A549 (cell line): Measurements from ENCODE around the gene CEP63. TPM values are rescaled to one million over a fixed set of nuclear protein-coding genes. Genes with fewer than 3 reads are reported as not detected.
"Not testable (repeated sequence)": the region's sequence is repeated elsewhere in the genome, so short reads cannot be mapped to it uniquely, and the experiment has no call there.

ENCODE experiments used
- ATAC-seq, 2 experiments: fragments of 200-7000 bp in 1 of 2; fragments of >200 bp in 1 of 2; cut with Nextera tagmentation in 1 of 2; cut with Tn5 transposase in 1 of 2; 3 replicates each; pipeline versions ENCODE4 v1.8.0 to v1.9.1; 2018 to 2020; ENCODE audit warnings: mild to moderate bottlenecking in 1 of 2, moderate library complexity in 1 of 2
- CTCF ChIA-PET: fragments of 300-600 bp; sonication (Branson Sonifier 250); formaldehyde crosslinking; extraction: SDS; loops from one replicate; lab custom pipeline; 2021; ENCODE audit warnings: antibody characterized with exemption, inconsistent platforms; lab: Yijun Ruan, JAX
- POLR2A ChIA-PET: fragments of 350-600 bp; formaldehyde crosslinking; extraction: SDS; loops from one replicate; lab custom pipeline; 2021; ENCODE audit warnings: antibody characterized with exemption, inconsistent platforms; lab: Yijun Ruan, JAX
- DNase-seq, 2 experiments: peaks; one replicate each; pipeline versions ENCODE4 v3.0.0 to v3.0.0-alpha.2; 2011 to 2016; ENCODE audit warnings: low read depth in 1 of 2, low spot score in 1 of 2
- FAIRE-seq: peaks from 2 replicates; lab custom pipeline; 2011; peaks lifted over from hg19 to GRCh38; lab: Jason Lieb, UNC
- H3K27ac ChIP-seq, 2 experiments: fragments of >200 bp; sonication (Bioruptor Twin); formaldehyde crosslinking; 3 replicates each; pipeline ENCODE4 v1.5.1; 2016 to 2017
- H3K4me1 ChIP-seq: fragments of >200 bp; sonication (Bioruptor Twin); formaldehyde crosslinking; 3 replicates; pipeline ENCODE4 v1.6.1; 2016
- H3K4me2 ChIP-seq: fragments of >200 bp; sonication (Bioruptor Twin); formaldehyde crosslinking; 3 replicates; pipeline ENCODE4 v1.6.1; 2016
- H3K4me3 ChIP-seq: fragments of >200 bp; sonication (Bioruptor Twin); formaldehyde crosslinking; 3 replicates; pipeline ENCODE4 v1.5.1; 2016
- H3K9me3 ChIP-seq: fragments of >200 bp; sonication (Bioruptor Twin); formaldehyde crosslinking; 3 replicates; pipeline ENCODE4 v1.6.1; 2016
- BHLHE40 ChIP-seq: IDR thresholded peaks from 2 replicates; pipeline ENCODE4 v1.6.1; 2012; ENCODE audit warnings: low read depth, low read length, inconsistent platforms
- CHD2 ChIP-seq: fragments of 150-350 bp; IDR thresholded peaks from 2 replicates; pipeline ENCODE4 v1.6.1; 2014; ENCODE audit warnings: low read length; ENCODE audit not compliant: partially characterized antibody
- CHD4 ChIP-seq: fragments of 200-600 bp; sonication (generic); IDR thresholded peaks from 2 replicates; pipeline ENCODE4 v1.6.1; 2016; ENCODE audit warnings: antibody characterized with exemption, mild to moderate bottlenecking, borderline replicate concordance
- ESRRA ChIP-seq: fragments of 150-350 bp; IDR thresholded peaks from 2 replicates; pipeline ENCODE4 v1.6.1; 2014; ENCODE audit warnings: mild to moderate bottlenecking, low read length, borderline replicate concordance
- HDAC2 ChIP-seq: fragments of 200-600 bp; sonication (generic); IDR thresholded peaks from 2 replicates; pipeline ENCODE4 v1.6.1; 2016
- HOXA7 ChIP-seq: fragments of 250-450 bp; sonication (Bioruptor Pico); IDR thresholded peaks from 2 replicates; pipeline ENCODE4 v1.5.0; 2020; ENCODE audit warnings: mild to moderate bottlenecking, moderate library complexity
- HOXB13 ChIP-seq: fragments of 250-450 bp; sonication (Bioruptor Pico); IDR thresholded peaks from 2 replicates; pipeline ENCODE4 v1.5.0; 2020; ENCODE audit warnings: low read depth, mild to moderate bottlenecking, moderate library complexity
- JUNB ChIP-seq: fragments of >200 bp; sonication (Bioruptor Twin); formaldehyde crosslinking; IDR thresholded peaks from 2 replicates; pipeline ENCODE4 v1.6.1; 2016
- MAFK ChIP-seq: fragments of 450-650 bp; IDR thresholded peaks from 2 replicates; pipeline ENCODE4 v1.6.1; 2014; ENCODE audit not compliant: partially characterized antibody
- MYC ChIP-seq: IDR thresholded peaks from 2 replicates; pipeline ENCODE4 v1.6.1; 2012; ENCODE audit warnings: mild to moderate bottlenecking, inconsistent platforms, low read length, improper control_type of control experiment, borderline replicate concordance
- NPAS2 ChIP-seq: fragments of 250-450 bp; sonication (Bioruptor Pico); IDR thresholded peaks from 2 replicates; pipeline ENCODE4 v1.8.0; 2022; ENCODE audit warnings: mild to moderate bottlenecking, moderate library complexity, borderline replicate concordance
- NR3C1 ChIP-seq: fragments of >200 bp; sonication (Bioruptor Twin); formaldehyde crosslinking; IDR thresholded peaks from 3 replicates; pipeline ENCODE4 v1.6.1; 2017
- RARB ChIP-seq: fragments of 250-450 bp; sonication (Bioruptor Pico); IDR thresholded peaks from 2 replicates; pipeline ENCODE4 v1.8.0; 2021; ENCODE audit warnings: mild to moderate bottlenecking, moderate library complexity
- RFX5 ChIP-seq: fragments of 450-650 bp; IDR thresholded peaks from 2 replicates; pipeline ENCODE4 v1.7.1; 2014; ENCODE audit warnings: antibody characterized with exemption, mild to moderate bottlenecking, moderate library complexity
- SMC3 ChIP-seq: fragments of >200 bp; sonication (Bioruptor Twin); formaldehyde crosslinking; IDR thresholded peaks from 3 replicates; pipeline ENCODE4 v1.6.1; 2018; ENCODE audit warnings: inconsistent platforms
- ZC3H11A ChIP-seq: fragments of 450-650 bp; IDR thresholded peaks from 2 replicates; pipeline ENCODE4 v1.6.1; 2014; ENCODE audit warnings: antibody characterized with exemption, mild to moderate bottlenecking
- ZNF302 ChIP-seq: fragments of 250-450 bp; sonication (Bioruptor Pico); IDR thresholded peaks from 2 replicates; pipeline ENCODE4 v1.9.0; 2021; ENCODE audit warnings: inconsistent platforms, mild to moderate bottlenecking, moderate library complexity
- ZSCAN20 ChIP-seq: fragments of 250-450 bp; sonication (Bioruptor Pico); IDR thresholded peaks from 2 replicates; pipeline ENCODE4 v1.8.0; 2022; ENCODE audit warnings: mild to moderate bottlenecking, moderate library complexity
- WGBS: methylation state at CpG from one replicate; pipeline ENCODE4 v1.1.6; 2017; ENCODE audit errors: missing lambda C conversion rate; 5-methylcytosine and 5-hydroxymethylcytosine counted together
- polyA plus RNA-seq, 4 experiments: library from polyadenylated mRNA; depleted of rRNA in 3 of 4; stranded (reverse); fragments of >200 nt; fragmentation: RNase III in 1 of 4; extraction: RNeasy Plus Mini Kit Qiagen cat#74134 plus additional on column Dnase treatment in 1 of 4; gene quantifications; 2 replicates in 3 of 4; 3 replicates in 1 of 4; pipeline ENCODE4 v1.2.3, GENCODE V29; 2011 to 2017
- TF ChIP-seq, protein P1 (sequence below): fragments of >200 bp; sonication (Bioruptor Twin); formaldehyde crosslinking; IDR thresholded peaks from 3 replicates; pipeline ENCODE4 v1.6.1; 2016
- TF ChIP-seq, protein P2 (sequence below): fragments of 150-350 bp; IDR thresholded peaks from 2 replicates; pipeline ENCODE4 v1.6.1; 2014; ENCODE audit warnings: low read depth, mild to moderate bottlenecking, low read length
- TF ChIP-seq, protein P3 (sequence below): fragments of 450-650 bp; IDR thresholded peaks from 2 replicates; pipeline ENCODE4 v1.6.1; 2014; ENCODE audit warnings: antibody characterized with exemption
- TF ChIP-seq, protein P4 (sequence below): IDR thresholded peaks from 2 replicates; pipeline ENCODE4 v1.6.1; 2012

The CEP63 gene
- polyA plus RNA-seq, 2 of the 4 experiments (the other 2 are of a cell fraction): 17.4 to 24.0 TPM

DNA sequence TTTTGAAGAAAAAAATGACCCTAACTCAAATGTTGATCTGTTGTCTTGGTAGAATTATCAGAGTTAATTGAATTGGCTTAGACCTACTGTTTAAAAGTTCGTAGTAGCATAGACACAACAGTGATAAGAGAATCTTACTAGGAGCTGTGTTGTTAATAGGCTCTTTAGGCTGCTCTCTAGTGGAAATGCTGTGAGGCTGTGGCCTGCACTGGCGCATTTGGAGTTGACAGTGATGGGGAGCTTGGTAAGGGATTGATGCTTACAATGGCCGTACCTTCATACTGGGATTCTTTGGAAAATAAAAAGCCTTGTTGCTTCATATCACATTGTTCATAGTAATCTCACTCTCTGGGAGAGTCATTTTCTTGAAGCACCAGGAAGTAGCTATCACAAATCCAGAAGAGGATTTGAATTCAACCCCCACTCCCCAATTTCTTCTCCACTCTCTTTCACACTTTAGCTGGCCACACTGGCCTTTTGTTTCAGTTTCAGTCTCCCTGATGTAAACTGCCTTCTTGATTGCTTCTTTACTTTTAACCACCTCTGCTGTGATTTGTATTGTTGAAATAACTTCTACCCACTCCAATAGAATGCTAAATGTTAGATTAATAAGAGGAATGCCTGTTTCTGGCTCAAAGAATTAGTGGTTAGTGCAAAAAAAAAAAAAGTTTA lies 56.6 kb downstream of the CEP63 start:
- Histone ChIP-seq H3K4me3 (no peak overlapping the region), H3K4me1 (no peaks in the 10 kb centered on the region), H3K9me3 (no peaks in the 10 kb centered on the region), H3K27ac (no peak overlapping the region), H3K4me2 (no peak overlapping the region)
- DNase-seq: no peak
- ATAC-seq: no peak
- TF ChIP-seq, protein P1, sequence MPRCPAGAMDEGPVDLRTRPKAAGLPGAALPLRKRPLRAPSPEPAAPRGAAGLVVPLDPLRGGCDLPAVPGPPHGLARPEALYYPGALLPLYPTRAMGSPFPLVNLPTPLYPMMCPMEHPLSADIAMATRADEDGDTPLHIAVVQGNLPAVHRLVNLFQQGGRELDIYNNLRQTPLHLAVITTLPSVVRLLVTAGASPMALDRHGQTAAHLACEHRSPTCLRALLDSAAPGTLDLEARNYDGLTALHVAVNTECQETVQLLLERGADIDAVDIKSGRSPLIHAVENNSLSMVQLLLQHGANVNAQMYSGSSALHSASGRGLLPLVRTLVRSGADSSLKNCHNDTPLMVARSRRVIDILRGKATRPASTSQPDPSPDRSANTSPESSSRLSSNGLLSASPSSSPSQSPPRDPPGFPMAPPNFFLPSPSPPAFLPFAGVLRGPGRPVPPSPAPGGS: no peak
- TF ChIP-seq, protein P2, sequence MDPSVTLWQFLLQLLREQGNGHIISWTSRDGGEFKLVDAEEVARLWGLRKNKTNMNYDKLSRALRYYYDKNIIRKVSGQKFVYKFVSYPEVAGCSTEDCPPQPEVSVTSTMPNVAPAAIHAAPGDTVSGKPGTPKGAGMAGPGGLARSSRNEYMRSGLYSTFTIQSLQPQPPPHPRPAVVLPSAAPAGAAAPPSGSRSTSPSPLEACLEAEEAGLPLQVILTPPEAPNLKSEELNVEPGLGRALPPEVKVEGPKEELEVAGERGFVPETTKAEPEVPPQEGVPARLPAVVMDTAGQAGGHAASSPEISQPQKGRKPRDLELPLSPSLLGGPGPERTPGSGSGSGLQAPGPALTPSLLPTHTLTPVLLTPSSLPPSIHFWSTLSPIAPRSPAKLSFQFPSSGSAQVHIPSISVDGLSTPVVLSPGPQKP: no peak
- no peak for TF ChIP-seq JUNB
- no peak for TF ChIP-seq CHD4
- no peak for TF ChIP-seq MAFK
- TF ChIP-seq HOXB13 (CRISPR knock-in tag): no peak
- no peak for TF ChIP-seq HDAC2
- TF ChIP-seq CHD2: no peak
- TF ChIP-seq RFX5: no peak
- FAIRE-seq: no peak
- WGBS: 63% methylated on average over 3 of the region's 3 CpGs
- CTCF ChIA-PET: no interaction called here
- POLR2A ChIA-PET: no interaction called here

DNA sequence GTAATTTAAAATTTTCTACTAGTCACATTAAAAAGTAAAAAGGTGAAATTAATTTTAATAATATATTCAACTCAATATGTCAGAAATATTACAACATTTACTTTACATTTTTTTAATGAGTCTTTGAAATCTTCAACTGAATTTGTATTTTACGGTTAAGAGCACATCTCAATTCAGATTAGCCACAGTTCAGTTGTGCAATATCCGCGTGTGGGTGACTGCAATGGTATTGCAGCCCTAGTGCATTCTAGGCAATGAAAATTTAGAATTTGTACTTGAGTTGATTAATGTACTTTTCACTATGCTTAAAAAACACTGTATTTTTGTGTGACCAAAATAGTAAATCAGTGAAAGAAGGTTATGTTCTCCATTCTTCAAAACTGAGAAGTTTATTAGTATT lies 57.3 kb downstream of the CEP63 start:
- 87% methylated on average over 3 of the region's 3 CpGs for WGBS

DNA sequence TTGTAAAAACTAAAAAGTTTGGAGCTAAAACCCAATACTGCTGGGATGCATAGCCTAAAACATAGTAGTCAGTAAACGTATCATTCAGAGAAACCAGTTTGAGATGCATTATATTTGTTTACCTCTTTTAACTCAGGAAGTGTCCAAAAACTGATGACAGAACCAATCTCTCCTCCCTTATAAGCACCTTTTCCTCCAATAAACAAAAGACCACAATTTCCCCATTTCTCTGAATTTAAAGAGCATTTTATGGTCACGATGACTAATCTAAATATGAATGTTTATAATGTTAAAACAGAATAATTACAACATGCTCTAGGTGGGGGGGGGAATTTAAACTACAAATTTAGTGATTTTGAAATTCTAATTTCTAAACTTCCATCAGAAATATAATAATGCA lies 58.5 kb downstream of the CEP63 start:
- no peak for DNase-seq
- 82% methylated on average over 2 of the region's 2 CpGs for WGBS
- no peaks in the 10 kb centered on the region for H3K9me3 ChIP-seq
- FAIRE-seq: no peak
- POLR2A ChIA-PET: no interaction called here
- TF ChIP-seq ZSCAN20 (no peak), MAFK (no peak), CHD2 (no peak), MYC (no peak), ESRRA (no peak), NPAS2 (CRISPR knock-in tag) (no peak), HOXB13 (CRISPR knock-in tag) (no peak), ZC3H11A (no peak), ZNF302 (CRISPR knock-in tag) (no peak), HOXA7 (no peak), RARB (CRISPR knock-in tag) (no peak), NR3C1 (no peak), SMC3 (no peak)
- TF ChIP-seq, protein P3, sequence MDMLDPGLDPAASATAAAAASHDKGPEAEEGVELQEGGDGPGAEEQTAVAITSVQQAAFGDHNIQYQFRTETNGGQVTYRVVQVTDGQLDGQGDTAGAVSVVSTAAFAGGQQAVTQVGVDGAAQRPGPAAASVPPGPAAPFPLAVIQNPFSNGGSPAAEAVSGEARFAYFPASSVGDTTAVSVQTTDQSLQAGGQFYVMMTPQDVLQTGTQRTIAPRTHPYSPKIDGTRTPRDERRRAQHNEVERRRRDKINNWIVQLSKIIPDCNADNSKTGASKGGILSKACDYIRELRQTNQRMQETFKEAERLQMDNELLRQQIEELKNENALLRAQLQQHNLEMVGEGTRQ: no peak
- TF ChIP-seq, protein P4, sequence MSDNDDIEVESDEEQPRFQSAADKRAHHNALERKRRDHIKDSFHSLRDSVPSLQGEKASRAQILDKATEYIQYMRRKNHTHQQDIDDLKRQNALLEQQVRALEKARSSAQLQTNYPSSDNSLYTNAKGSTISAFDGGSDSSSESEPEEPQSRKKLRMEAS: no peak
- TF ChIP-seq, protein P1: no peak
- TF ChIP-seq, all 56 proteins: peak for 0
- CTCF ChIA-PET: no interaction called here
- no peaks in the 10 kb centered on the region for H3K4me1 ChIP-seq
- H3K27ac ChIP-seq: no peak overlapping the region
- ATAC-seq: no peak
- no peak overlapping the region for H3K4me2 ChIP-seq
- no peak overlapping the region for H3K4me3 ChIP-seq

More for the DNA sequence above, 57.3 kb downstream of the CEP63 start:
- Histone ChIP-seq H3K9me3 (no peaks in the 10 kb centered on the region), H3K4me3 (no peak overlapping the region), H3K4me2 (no peak overlapping the region), H3K4me1 (no peaks in the 10 kb centered on the region), H3K27ac (no peak overlapping the region)
- TF ChIP-seq, protein P4: no peak
- no peak for TF ChIP-seq BHLHE40
- FAIRE-seq (no peak), ATAC-seq (no peak), DNase-seq (no peak)
- ChIA-PET POLR2A (no interaction called here), CTCF (no interaction called here)

DNA sequence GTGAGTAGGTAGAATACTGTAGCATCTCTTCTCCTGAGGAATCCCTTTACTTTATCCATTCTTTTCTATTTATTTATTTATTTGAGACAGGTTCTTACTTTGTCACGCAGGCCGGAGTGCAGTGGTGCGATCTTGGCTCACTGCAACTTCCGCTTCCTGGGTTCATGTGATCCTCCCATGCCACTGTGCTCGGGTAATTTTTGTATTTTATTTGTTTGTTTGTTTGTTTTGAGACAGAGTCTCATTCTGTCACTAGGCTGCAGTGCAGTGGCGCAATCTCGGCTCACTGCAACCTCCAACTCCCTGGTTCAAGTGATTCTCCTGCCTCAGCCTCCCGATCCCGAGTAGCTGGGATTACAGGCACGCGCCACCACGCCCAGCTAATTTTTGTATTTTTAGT lies 58.9 kb downstream of the CEP63 start:
- POLR2A ChIA-PET, H3K4me2 ChIP-seq, FAIRE-seq, DNase-seq, H3K9me3 ChIP-seq, H3K4me3 ChIP-seq, ATAC-seq, H3K4me1 ChIP-seq, H3K27ac ChIP-seq, CTCF ChIA-PET: not testable (repeated sequence)
- 81% methylated on average over 12 of the region's 12 CpGs for WGBS
